ENCODE results near the gene TBC1D17. TPM values are rescaled to one million over a fixed set of nuclear protein-coding genes. Genes with fewer than 3 reads are reported as not detected.
A peak's percentile ranks its signal among the peaks of the same experiment; 100 is the strongest.

The TBC1D17 gene
- total RNA-seq, 2 donors from 2014 or later = 28.7 to 36.3 TPM

- intact Hi-C loops (cut with DNase I) = no loop called here
- no peak for DNase-seq (ENCODE audit: low spot score)
These were observed 50.2 kb downstream of the TBC1D17 start for GRCh38 chr19:49927526-49928264.

GRCh38 chr19:49929121-49929610 lies 51.7 kb downstream of the TBC1D17 start, which contains the start of the genes ATF5 and NUP62:
TSS of gene ATF5 (plus strand) at chr19:49929205. CDS start at chr19:49930851, 1,646 bp downstream.
TSS of gene NUP62 (minus strand) at chr19:49929504. CDS start at chr19:49909807, 19,697 bp downstream.
- DNase-seq (ENCODE audit: low spot score) = peak; percentile 97
- intact Hi-C loops (cut with DNase I) = no loop called here

GRCh38 chr19:49929611-49930482 lies 52.3 kb downstream of the TBC1D17 start:
- intact Hi-C loops (cut with DNase I) = no loop called here
- peak; percentile 96 for DNase-seq (ENCODE audit: low spot score)

- no peak for DNase-seq (ENCODE audit: low spot score)
- intact Hi-C loops (cut with DNase I) = no loop called here
These were observed 53.0 kb downstream of the TBC1D17 start for GRCh38 chr19:49930483-49931011.

- intact Hi-C loops (cut with DNase I) = no loop called here
These were observed 54.0 kb downstream of the TBC1D17 start for GRCh38 chr19:49931293-49932040.

GRCh38 chr19:49932041-49932451 lies 54.5 kb downstream of the TBC1D17 start:
- DNase-seq (ENCODE audit: low spot score) = no peak
- intact Hi-C loops (cut with DNase I) = no loop called here

More at GRCh38 chr19:49931293-49932040, 54.0 kb downstream of the TBC1D17 start:
- no peak for DNase-seq (ENCODE audit: low spot score)

- DNase-seq (ENCODE audit: low spot score) = peak; percentile 76
- intact Hi-C loops (cut with DNase I) = no loop called here
These were observed 55.2 kb downstream of the TBC1D17 start for GRCh38 chr19:49932731-49933131.

GRCh38 chr19:49933643-49934042 lies 56.1 kb downstream of the TBC1D17 start:
- no peak for DNase-seq (ENCODE audit: low spot score)
- intact Hi-C loops (cut with DNase I) = no loop called here

GRCh38 chr19:49936549-49936948 lies 59.0 kb downstream of the TBC1D17 start:
- peak; percentile 14 for DNase-seq (ENCODE audit: low spot score)
- intact Hi-C loops (cut with DNase I) = loop anchor here (5.0 kb wide), 1 partner anchor 46 kb away; no protein-coding TSS in a partner anchor

GRCh38 chr19:49937750-49938381 lies 60.4 kb downstream of the TBC1D17 start:
- peak; percentile 95 for DNase-seq (ENCODE audit: low spot score)
- intact Hi-C loops (cut with DNase I) = loop anchor here (5.0 kb wide), 1 partner anchor 44 kb away; no protein-coding TSS in a partner anchor

Small RNA genes within 50 kb of the gene (microRNA-seq; reads per million reads assigned to microRNA genes)
- gene MIR4749 (ENCODE audit: borderline microRNAs expressed in 2 of 2) (0.26 to 0.65 reads per million in 2 donors), gene MIR4750 (ENCODE audit: borderline microRNAs expressed in 2 of 2) (0 to 0.32 reads per million in 2 donors), gene MIR6800 (ENCODE audit: borderline microRNAs expressed in 2 of 2) (0 reads per million in 2 donors)

Other genes with a start within 250 kb of the TBC1D17 start
- 100 to 1,000 TPM; 124 to 173 TPM for gene RRAS, start 237.6 kb upstream of the TBC1D17 start, total RNA-seq
- gene SCAF1, start 235.5 kb upstream of the TBC1D17 start, total RNA-seq = 10 to 100 TPM; 43.5 to 55.1 TPM
- gene IRF3, start 211.8 kb upstream of the TBC1D17 start, total RNA-seq = 10 to 100 TPM; 40.6 to 50.9 TPM
- gene BCL2L12, start 211.8 kb upstream of the TBC1D17 start, total RNA-seq = 1 to 10 TPM; 8.5 to 9.3 TPM
- gene PRMT1, start 200.4 kb upstream of the TBC1D17 start, total RNA-seq = 10 to 100 TPM; 79.1 to 91.5 TPM
- 1 to 10 TPM in 1 of 2 donors, under 1 TPM in 1; 1.00 to 1.0 TPM for gene ADM5, start 188.1 kb upstream of the TBC1D17 start, total RNA-seq
- 10 to 100 TPM; 10.6 to 11.8 TPM for gene CPT1C, start 186.6 kb upstream of the TBC1D17 start, total RNA-seq
- 1 to 10 TPM; 2.0 to 2.7 TPM for gene TSKS, start 114.4 kb upstream of the TBC1D17 start, total RNA-seq
- 10 to 100 TPM; 81.7 to 88.1 TPM for gene AP2A1, start 110.7 kb upstream of the TBC1D17 start, total RNA-seq
- 10 to 100 TPM in 1 of 2 donors, 1 to 10 TPM in 1; 6.9 to 12.2 TPM for gene FUZ, start 64.4 kb upstream of the TBC1D17 start, total RNA-seq
- 10 to 100 TPM; 25.6 to 25.9 TPM for gene MED25, start 59.4 kb upstream of the TBC1D17 start, total RNA-seq
- gene PTOV1, start 26.5 kb upstream of the TBC1D17 start, total RNA-seq = 10 to 100 TPM; 78.7 to 95.2 TPM
- gene PNKP, start 10.1 kb upstream of the TBC1D17 start, total RNA-seq = 10 to 100 TPM; 40.5 to 43.4 TPM
- 10 to 100 TPM; 26.5 to 28.9 TPM for gene AKT1S1, start 347 bp upstream of the TBC1D17 start, total RNA-seq
- 1 to 10 TPM; 1.1 to 1.3 TPM for gene IL4I1, start 19.2 kb downstream of the TBC1D17 start, total RNA-seq
- gene ATF5, start 51.5 kb downstream of the TBC1D17 start, total RNA-seq = 10 to 100 TPM; 18.8 to 37.0 TPM
- gene NUP62, start 51.8 kb downstream of the TBC1D17 start, total RNA-seq = 10 to 100 TPM; 21.9 to 27.1 TPM
- gene SIGLEC11, start 83.5 kb downstream of the TBC1D17 start, total RNA-seq = 1 to 10 TPM in 1 of 2 donors, under 1 TPM in 1; 0.95 to 3.3 TPM
- 10 to 100 TPM; 19.7 to 23.0 TPM for gene VRK3, start 147.7 kb downstream of the TBC1D17 start, total RNA-seq
- gene ZNF473, start 148.3 kb downstream of the TBC1D17 start, total RNA-seq = 1 to 10 TPM; 5.8 to 7.6 TPM